Fibroblast of pulmonary artery (primary cell): ENCODE measurements around the gene SREK1.
A peak's percentile ranks its signal among the peaks of the same experiment; 100 is the strongest.

ENCODE experiments used
- DNase-seq: peaks from one replicate; pipeline ENCODE4 v3.0.0-alpha.2; 2010; ENCODE audit warnings: low read depth
- H3K4me3 ChIP-seq: replicated peaks from 2 replicates; pipeline ENCODE4 v1.5.1; 2011; ENCODE audit warnings: low read depth, mild to moderate bottlenecking, control low read depth, low read length, moderate library complexity
- CTCF ChIP-seq: IDR thresholded peaks from 2 replicates; pipeline ENCODE4 v1.5.1; 2011; ENCODE audit warnings: mild to moderate bottlenecking, control low read depth, low read length, inconsistent platforms; ENCODE audit errors: missing control alignments

The SREK1 gene

GRCh38 chr5:66174338-66174737 lies 30.2 kb downstream of the SREK1 start:
- H3K4me3 ChIP-seq = no peak overlapping the region
- DNase-seq = peak; percentile 65
- peak; percentile 56 for TF ChIP-seq CTCF

GRCh38 chr5:66178799-66179198 lies 34.7 kb downstream of the SREK1 start:
- DNase-seq = no peak
- H3K4me3 ChIP-seq = no peak overlapping the region
- TF ChIP-seq CTCF = no peak

GRCh38 chr5:66179297-66180051 lies 35.4 kb downstream of the SREK1 start:
- no peak for TF ChIP-seq CTCF
- DNase-seq = no peak
- no peak overlapping the region for H3K4me3 ChIP-seq

- no peak for TF ChIP-seq CTCF
- H3K4me3 ChIP-seq = no peak overlapping the region
- DNase-seq = peak; percentile 8
These were observed 36.4 kb downstream of the SREK1 start for GRCh38 chr5:66180282-66181155.

- H3K4me3 ChIP-seq = no peak overlapping the region
- TF ChIP-seq CTCF = no peak
- no peak for DNase-seq
These were observed 42.0 kb downstream of the SREK1 start for GRCh38 chr5:66186108-66186507.

GRCh38 chr5:66193419-66193818 lies 49.3 kb downstream of the SREK1 start:
- no peak for TF ChIP-seq CTCF
- no peak overlapping the region for H3K4me3 ChIP-seq
- DNase-seq = no peak
